Measurements from ENCODE around the gene RFPL4A. TPM values are rescaled to one million over a fixed set of nuclear protein-coding genes. Genes with fewer than 3 reads are reported as not detected.

RFPL4A gene
- total and polyA plus RNA-seq, 2 of the 8 experiments (the other 6 are each of a cell fraction or from before 2014, with no cell fraction given), result not detected

DNA sequence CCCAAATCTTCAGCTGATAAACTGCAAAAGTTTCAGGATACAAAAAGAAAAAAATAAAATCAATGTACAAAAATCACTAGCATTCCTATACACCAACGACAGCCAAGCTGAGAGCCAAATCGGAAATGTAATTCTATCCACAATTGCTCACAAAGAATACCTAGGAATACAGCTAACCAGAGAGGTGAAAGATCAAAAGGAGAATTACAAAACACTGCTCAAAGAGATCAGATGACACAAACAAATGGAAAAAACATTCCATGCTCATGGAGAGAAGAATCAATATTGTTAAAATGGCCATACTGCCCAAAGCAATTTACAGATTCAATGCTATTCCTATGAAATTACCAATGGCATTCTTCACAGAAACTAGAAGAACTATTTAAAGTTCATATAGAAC is 43.4 kb downstream of the RFPL4A start:
- H3K56ac ChIP-seq (replicated peaks; ENCODE audit: insufficient read length, low read depth, low read length), result no peak overlapping the region
- no peak overlapping the region for H4K5ac ChIP-seq (ENCODE audit: insufficient read length, low read depth, low read length)
- no peak overlapping the region for H2BK20ac ChIP-seq (ENCODE audit: low read length)
- H3K23ac ChIP-seq (ENCODE audit: insufficient read length), result no peak overlapping the region
- H3K9me3 ChIP-seq (ENCODE audit: insufficient read depth in 2 of 2, low read depth in 1 of 2, low read length in 1 of 2), result peaks cover 70 to 82% of the 10 kb centered on the region in 2 experiments
- 75% methylated on average over 2 of the region's 2 CpGs; no CpG with 5 or more reads in 1 of the 2 experiments for WGBS, 2 experiments (ENCODE audit: extremely low coverage in 1 of 2, insufficient coverage in 1 of 2, insufficient read length in 1 of 2, insufficient replicate concordance in 2 of 2, low coverage in 1 of 2, low lambda C conversion rate in 2 of 2, missing lambda C conversion rate in 1 of 2)
- no peak overlapping the region for H2BK15ac ChIP-seq (ENCODE audit: low read length)
- no peaks in the 10 kb centered on the region for H3K79me2 ChIP-seq (ENCODE audit: control insufficient read depth in 1 of 2, insufficient read depth in 2 of 2, low read length in 2 of 2)
- CTCF ChIA-PET (ENCODE audit: partially characterized antibody), result no interaction called here
- H4K91ac ChIP-seq (replicated peaks; ENCODE audit: insufficient read length, low read length), result no peak overlapping the region
- no peak overlapping the region for H2BK5ac ChIP-seq (ENCODE audit: low read depth, low read length)
- POLR2A ChIA-PET (ENCODE audit: partially characterized antibody), result no interaction called here
- no peak overlapping the region for H4K8ac ChIP-seq (ENCODE audit: extremely low read depth, insufficient read depth, low read length)
- H3K4me2 ChIP-seq (ENCODE audit: insufficient read depth in 1 of 2, low read depth in 2 of 2, low read length in 2 of 2), result no peak overlapping the region
- no peaks in the 10 kb centered on the region for H3K36me3 ChIP-seq (ENCODE audit: control insufficient read depth in 2 of 4, insufficient read depth in 4 of 4, low read length in 3 of 4)
- no peak overlapping the region for H3K4me3 ChIP-seq (ENCODE audit: extremely low read depth in 1 of 4, insufficient read depth in 2 of 4, low read depth in 3 of 4, low read length in 4 of 4)
- H3K79me1 ChIP-seq (ENCODE audit: low read depth, low read length), result no peaks in the 10 kb centered on the region
- H3K14ac ChIP-seq (ENCODE audit: insufficient read length), result no peak overlapping the region
- TF ChIP-seq POLR2AphosphoS5 (IDR thresholded peaks at IDR 0.05; ENCODE audit: low read depth, low read length) (no peak), EP300 (IDR thresholded peaks at IDR 0.05; ENCODE audit: borderline replicate concordance in 1 of 2, low read depth in 2 of 2, low read length in 2 of 2) (no peak), SAP30 (IDR thresholded peaks at IDR 0.05; ENCODE audit: insufficient read depth, insufficient replicate concordance, low read length) (no peak), RFX5 (IDR thresholded peaks at IDR 0.05; ENCODE audit: borderline replicate concordance, low read depth, low read length) (no peak), KDM5A (IDR thresholded peaks at IDR 0.05; ENCODE audit: low read length) (no peak), SP2 (IDR thresholded peaks at IDR 0.05; ENCODE audit: low read length) (no peak), EGR1 (IDR thresholded peaks at IDR 0.05; ENCODE audit: borderline replicate concordance, low read depth, low read length) (no peak), KDM4A (IDR thresholded peaks at IDR 0.05; ENCODE audit: low read depth, low read length, severe bottlenecking) (no peak), TAF1 (IDR thresholded peaks at IDR 0.05; ENCODE audit: low read depth, low read length) (no peak)
- H2BK12ac ChIP-seq (ENCODE audit: low read depth, low read length), result no peak overlapping the region
- H3K27me3 ChIP-seq (replicated peaks in 1 of 4; ENCODE audit: control insufficient read depth in 3 of 4, extremely low read depth in 1 of 4, insufficient read depth in 3 of 4, low read length in 3 of 4), result peaks cover 0 to 1% (median 0%) of the 10 kb centered on the region in 4 experiments; a peak in 1 of 7 replicates
- no peak overlapping the region for H3K4ac ChIP-seq (replicated peaks; ENCODE audit: insufficient read length, low read depth, low read length)
- H3K9ac ChIP-seq (replicated peaks in 1 of 4; ENCODE audit: extremely low read depth in 1 of 4, low read depth in 3 of 4, low read length in 3 of 4), result no peak overlapping the region
- no peak overlapping the region for H2AK5ac ChIP-seq (ENCODE audit: low read depth, low read length)
- no peaks in the 10 kb centered on the region for H4K20me1 ChIP-seq (replicated peaks in 1 of 2; ENCODE audit: control insufficient read depth in 1 of 2, insufficient read depth in 2 of 2, low read length in 2 of 2)
- H3K4me1 ChIP-seq (replicated peaks in 1 of 4; ENCODE audit: control insufficient read depth in 3 of 4, insufficient read depth in 4 of 4, low read length in 3 of 4), result no peaks in the 10 kb centered on the region
- no peak overlapping the region for H3K18ac ChIP-seq (ENCODE audit: extremely low read depth, low read length)
- H2BK120ac ChIP-seq (replicated peaks; ENCODE audit: low read depth, low read length), result no peak overlapping the region
- no peak for DNase-seq (ENCODE audit: low read depth in 1 of 2, low spot score in 2 of 2)
- H2AFZ ChIP-seq (ENCODE audit: low read length), result no peak overlapping the region
- no peaks in the 10 kb centered on the region for H3K23me2 ChIP-seq (ENCODE audit: low read depth, low read length)
- no peak overlapping the region for H3K27ac ChIP-seq (ENCODE audit: low read depth, low read length)
- FAIRE-seq, result no peak

Data from H1 (cell line).